ENCODE measurements around the gene NELL2.
"Not testable (repeated sequence)": the region's sequence is repeated elsewhere in the genome, so short reads cannot be mapped to it uniquely, and the experiment has no call there.

NELL2 gene

GRCh38 chr12:44847403-44847802, 28.7 kb downstream of the NELL2 start:
- no peak for DNase-seq

GRCh38 chr12:44846826-44847225, 29.3 kb downstream of the NELL2 start:
- no peak for DNase-seq

- no peak for DNase-seq
Measured at GRCh38 chr12:44842669-44843068, 33.4 kb downstream of the NELL2 start.

GRCh38 chr12:44839785-44840184, 36.3 kb downstream of the NELL2 start:
- DNase-seq: no peak

GRCh38 chr12:44837114-44837755, 38.9 kb downstream of the NELL2 start:
- no peak for DNase-seq

GRCh38 chr12:44835641-44836379, 40.3 kb downstream of the NELL2 start:
- DNase-seq: no peak

GRCh38 chr12:44834996-44835395, 41.1 kb downstream of the NELL2 start:
- DNase-seq: not testable (repeated sequence)

- DNase-seq: no peak
Measured at GRCh38 chr12:44833561-44833960, 42.6 kb downstream of the NELL2 start.

GRCh38 chr12:44830566-44831055, 45.5 kb downstream of the NELL2 start:
- no peak for DNase-seq

- no peak for DNase-seq
Measured at GRCh38 chr12:44829045-44829444, 47.1 kb downstream of the NELL2 start.

- no peak for DNase-seq
Measured at GRCh38 chr12:44827832-44828438, 48.2 kb downstream of the NELL2 start.

GRCh38 chr12:44821702-44822101, 54.4 kb downstream of the NELL2 start:
- DNase-seq: not testable (repeated sequence)

- no peak for DNase-seq
Measured at GRCh38 chr12:44819884-44820283, 56.2 kb downstream of the NELL2 start.

GRCh38 chr12:44817687-44818086, 58.4 kb downstream of the NELL2 start:
- DNase-seq: no peak

- no peak for DNase-seq
Measured at GRCh38 chr12:44816446-44817017, 59.6 kb downstream of the NELL2 start.

- DNase-seq: no peak
Measured at GRCh38 chr12:44812062-44812461, 64.1 kb downstream of the NELL2 start.

- DNase-seq: no peak
Measured at GRCh38 chr12:44804068-44804467, 72.0 kb downstream of the NELL2 start.

- DNase-seq: no peak
Measured at GRCh38 chr12:44795970-44796369, 80.1 kb downstream of the NELL2 start.

- no peak for DNase-seq
Measured at GRCh38 chr12:44788731-44789130, 87.4 kb downstream of the NELL2 start.

- no peak for DNase-seq
Measured at GRCh38 chr12:44780221-44780790, 95.8 kb downstream of the NELL2 start.

- no peak for DNase-seq
Measured at GRCh38 chr12:44779766-44780165, 96.3 kb downstream of the NELL2 start.

GRCh38 chr12:44778863-44779262, 97.3 kb downstream of the NELL2 start:
- no peak for DNase-seq

- DNase-seq: no peak
Measured at GRCh38 chr12:44777044-44777443, 99.1 kb downstream of the NELL2 start.
